ENCODE results near the gene FAM53B. TPM values are rescaled to one million over a fixed set of nuclear protein-coding genes. Genes with fewer than 3 reads are reported as not detected.
"Not testable (repeated sequence)": the region's sequence is repeated elsewhere in the genome, so short reads cannot be mapped to it uniquely, and the experiment has no call there.

FAM53B gene
- 53.4 TPM for total RNA-seq
- long read RNA-seq, full-length matches to known transcripts: 32 of 146 reads
- long read RNA-seq, partial matches to known transcripts: 1 of 146 reads
- long read RNA-seq, other reads (novel, unspliced or antisense): 113 of 146 reads

- H3K9me3 ChIP-seq (replicated peaks): no peaks in the 10 kb centered on the region
- H3K27ac ChIP-seq (replicated peaks): peak within 1 kb of the TSS; percentile 93
- H3K27me3 ChIP-seq (ENCODE audit: low read depth): no peaks in the 10 kb centered on the region
- intact Hi-C loops (cut with micrococcal nuclease): loop anchor here (5.0 kb wide), 3 partner anchors 42 to 202 kb away; no protein-coding TSS in a partner anchor
- DNase-seq: peak; percentile 89
- H3K36me3 ChIP-seq: peaks cover 10% of the 10 kb centered on the region
- H3K4me3 ChIP-seq: peak within 1 kb of the TSS; percentile 82
- H3K4me1 ChIP-seq: peaks cover 58% of the 10 kb centered on the region
- peak; percentile 27 for TF ChIP-seq CTCF (IDR thresholded peaks at IDR 0.05; ENCODE audit: borderline replicate concordance)
Measured at GRCh38 chr10:124744102-124745050, at the start of gene FAM53B. Gene FAM53B, minus strand, starts transcription at chr10:124744378. Its CDS starts 37,665 bp downstream, at chr10:124706713.

GRCh38 chr10:124792998-124793352 is 48.8 kb upstream of the FAM53B start:
- H3K36me3 ChIP-seq: peaks cover 15% of the 10 kb centered on the region
- H3K4me3 ChIP-seq: peak overlapping the region; percentile 93
- no peak for TF ChIP-seq CTCF (IDR thresholded peaks at IDR 0.05; ENCODE audit: borderline replicate concordance)
- no peaks in the 10 kb centered on the region for H3K27me3 ChIP-seq (ENCODE audit: low read depth)
- intact Hi-C loops (cut with micrococcal nuclease): no loop called here
- H3K9me3 ChIP-seq (replicated peaks): no peaks in the 10 kb centered on the region
- peaks cover 22% of the 10 kb centered on the region for H3K4me1 ChIP-seq
- no peak overlapping the region for H3K27ac ChIP-seq (replicated peaks)
- no peak for DNase-seq

- Histone ChIP-seq H3K4me3 (peak within 1 kb of the TSS; percentile 93), H3K36me3 (peaks cover 25% of the 10 kb centered on the region), H3K27me3 (ENCODE audit: low read depth) (no peaks in the 10 kb centered on the region), H3K27ac (replicated peaks) (peak within 1 kb of the TSS; percentile 92), H3K4me1 (peaks cover 22% of the 10 kb centered on the region), H3K9me3 (replicated peaks) (no peaks in the 10 kb centered on the region)
- TF ChIP-seq CTCF (IDR thresholded peaks at IDR 0.05; ENCODE audit: borderline replicate concordance): peak; percentile 73
- intact Hi-C loops (cut with micrococcal nuclease): no loop called here
- peak; percentile 84 for DNase-seq
Measured at GRCh38 chr10:124791547-124792348, 47.6 kb upstream of the FAM53B start, which contains the start of gene EEF1AKMT2. Gene EEF1AKMT2, minus strand, starts transcription at chr10:124791887. Its CDS starts 54 bp downstream, at chr10:124791833.

GRCh38 chr10:124782900-124783299 is 38.7 kb upstream of the FAM53B start:
- H3K9me3 ChIP-seq (replicated peaks); H3K27me3 ChIP-seq (ENCODE audit: low read depth); H3K27ac ChIP-seq (replicated peaks); intact Hi-C loops (cut with micrococcal nuclease); H3K4me3 ChIP-seq; DNase-seq; H3K4me1 ChIP-seq: not testable (repeated sequence)
- H3K36me3 ChIP-seq: peaks cover 44% of the 10 kb centered on the region

- DNase-seq: no peak
- Histone ChIP-seq H3K27ac (replicated peaks) (no peak overlapping the region), H3K27me3 (ENCODE audit: low read depth) (no peaks in the 10 kb centered on the region), H3K36me3 (peaks cover 34% of the 10 kb centered on the region), H3K4me3 (no peak overlapping the region), H3K9me3 (replicated peaks) (peaks cover 7% of the 10 kb centered on the region), H3K4me1 (no peaks in the 10 kb centered on the region)
- intact Hi-C loops (cut with micrococcal nuclease): no loop called here
- TF ChIP-seq CTCF (IDR thresholded peaks at IDR 0.05; ENCODE audit: borderline replicate concordance): no peak
Measured at GRCh38 chr10:124768791-124769190, 24.6 kb upstream of the FAM53B start.
